ENCODE measurements around the gene STYXL2.

STYXL2 gene

DNA sequence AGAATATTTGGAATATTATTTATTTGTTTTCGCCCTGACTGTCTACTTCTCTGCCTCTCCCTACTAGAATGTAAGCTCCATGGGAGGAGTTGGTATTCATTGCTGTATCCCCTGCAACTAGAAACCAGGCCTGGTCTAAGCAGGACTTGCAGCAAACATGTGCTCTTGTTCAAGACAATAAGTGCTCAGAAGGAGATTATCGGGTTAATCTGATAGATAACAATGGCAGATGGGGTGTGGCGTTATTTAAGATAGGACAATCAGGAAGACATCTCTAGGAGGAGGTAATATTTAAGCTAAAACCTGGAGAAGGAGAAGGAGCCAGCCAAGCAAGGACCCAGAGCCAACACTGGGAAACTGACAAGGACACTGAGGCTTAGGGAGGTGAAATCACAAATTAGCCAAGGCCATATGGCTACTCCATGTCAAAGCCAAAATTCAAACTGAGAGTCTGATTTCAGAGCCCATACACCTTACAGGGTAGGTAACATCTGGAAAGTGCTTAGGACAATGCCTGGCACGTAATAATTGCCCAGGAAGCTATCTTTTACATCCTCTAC is 41.5 kb downstream of the STYXL2 start:
- no peak overlapping the region for H3K27ac ChIP-seq
- TF ChIP-seq CTCF (IDR thresholded peaks at IDR 0.05) (no peak), ZFX (IDR thresholded peaks at IDR 0.05; ENCODE audit: borderline replicate concordance) (no peak)

GRCh38 chr1:167136191-167136614 is 42.3 kb downstream of the STYXL2 start:
- TF ChIP-seq ZFX (IDR thresholded peaks at IDR 0.05; ENCODE audit: borderline replicate concordance) (no peak), CTCF (IDR thresholded peaks at IDR 0.05) (no peak)
- no peak overlapping the region for H3K27ac ChIP-seq

DNA sequence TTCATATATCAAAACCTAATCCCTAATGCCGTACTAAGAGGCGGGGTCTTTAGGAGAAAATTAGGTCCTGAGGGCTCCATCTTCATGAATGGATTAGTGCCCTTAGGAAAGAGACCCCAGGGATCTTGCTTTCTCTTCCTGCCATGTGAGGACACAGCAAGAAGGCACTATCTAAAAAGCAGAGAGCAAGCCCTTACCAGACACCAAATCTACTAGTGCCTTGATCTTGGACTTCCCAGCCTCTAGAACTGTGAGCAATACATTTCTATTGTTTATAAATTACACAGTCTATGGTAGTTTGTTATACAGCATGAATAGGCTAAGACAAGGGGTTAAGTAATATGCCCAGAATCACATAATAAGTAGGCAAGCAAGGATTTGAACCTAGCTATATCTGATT is 42.9 kb downstream of the STYXL2 start:
- no peak overlapping the region for H3K27ac ChIP-seq
- TF ChIP-seq ZFX (IDR thresholded peaks at IDR 0.05; ENCODE audit: borderline replicate concordance) (no peak), CTCF (IDR thresholded peaks at IDR 0.05) (no peak)

DNA sequence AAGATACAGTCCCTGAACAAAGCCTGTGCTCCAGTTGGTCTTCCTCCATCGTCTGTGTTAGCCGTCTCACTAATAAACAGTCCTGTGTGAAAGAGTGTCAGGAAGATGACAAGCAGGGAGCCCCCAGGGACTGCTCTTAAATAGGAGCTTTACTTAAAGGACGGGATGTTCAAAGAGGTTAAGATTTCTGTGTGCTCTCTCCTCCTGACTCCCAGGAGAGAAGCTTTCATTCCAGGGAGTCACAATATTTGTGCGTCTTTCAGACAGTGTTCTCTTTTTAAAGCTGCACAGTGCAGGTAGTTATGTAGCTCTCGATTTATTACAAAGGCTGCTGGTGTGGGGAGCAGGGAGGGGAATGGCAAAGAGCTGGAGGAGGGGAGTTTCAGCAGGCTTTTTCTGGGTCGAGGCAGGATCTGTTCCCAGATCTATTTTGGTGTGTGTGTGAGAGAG is 43.5 kb downstream of the STYXL2 start:
- no peak for TF ChIP-seq ZFX (IDR thresholded peaks at IDR 0.05; ENCODE audit: borderline replicate concordance)
- no peak for TF ChIP-seq CTCF (IDR thresholded peaks at IDR 0.05)
- no peak overlapping the region for H3K27ac ChIP-seq

DNA sequence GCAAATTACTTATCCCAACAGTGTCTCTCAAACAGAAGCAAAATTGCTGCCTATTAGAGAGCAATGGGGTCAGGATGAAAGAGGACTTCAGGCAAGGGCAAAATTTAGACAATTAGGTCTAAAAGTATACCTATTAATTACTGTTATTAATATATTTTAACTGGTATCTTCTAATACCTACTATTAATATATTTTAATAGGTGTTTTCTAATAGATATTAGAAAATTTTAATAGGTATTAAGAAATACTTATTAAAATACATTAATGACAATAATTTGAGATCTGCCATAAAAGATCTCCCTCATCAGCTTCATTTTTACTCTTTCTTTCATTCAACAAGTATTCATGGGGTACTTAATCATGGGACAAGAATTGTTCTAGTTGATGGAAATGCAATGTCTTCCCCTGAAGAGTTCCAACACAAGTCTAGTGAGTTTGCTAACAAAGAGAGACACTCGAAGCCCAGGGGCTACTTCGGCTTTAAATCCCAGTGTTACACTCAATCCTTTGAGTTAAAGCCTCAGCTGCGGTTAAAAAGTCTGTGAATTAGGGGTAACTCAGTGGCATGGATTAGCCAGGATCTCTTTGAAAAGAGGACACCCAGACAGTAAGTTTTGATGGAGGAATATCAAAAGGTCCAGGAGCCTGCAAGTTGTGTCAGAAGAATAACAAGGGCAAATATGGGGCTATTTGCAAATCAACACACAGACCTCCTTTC is 44.1 kb downstream of the STYXL2 start:
- TF ChIP-seq CTCF (IDR thresholded peaks at IDR 0.05): no peak
- TF ChIP-seq ZFX (IDR thresholded peaks at IDR 0.05; ENCODE audit: borderline replicate concordance): no peak
- no peak overlapping the region for H3K27ac ChIP-seq

DNA sequence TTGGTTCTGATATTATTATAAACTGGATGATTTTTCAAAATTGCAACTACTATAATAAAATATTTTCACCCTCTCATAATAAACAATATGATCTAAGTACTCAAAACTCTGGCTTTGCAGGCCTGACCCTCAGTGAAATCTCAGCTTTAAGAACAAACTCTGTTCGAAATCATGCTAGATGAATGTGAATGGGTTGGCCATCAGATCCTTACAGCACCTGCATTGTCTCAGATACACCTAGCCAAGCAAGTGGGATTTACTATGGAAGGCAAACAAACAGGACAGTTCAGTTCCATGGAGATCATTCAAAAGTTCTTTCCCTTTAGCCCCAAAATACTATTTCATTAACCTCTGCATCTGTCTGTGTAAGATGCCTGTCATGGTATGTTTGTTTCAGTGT is 44.8 kb downstream of the STYXL2 start:
- TF ChIP-seq ZFX (IDR thresholded peaks at IDR 0.05; ENCODE audit: borderline replicate concordance) (no peak), CTCF (IDR thresholded peaks at IDR 0.05) (no peak)
- H3K27ac ChIP-seq: no peak overlapping the region

GRCh38 chr1:167141963-167142362 is 48.1 kb downstream of the STYXL2 start:
- TF ChIP-seq ZFX (IDR thresholded peaks at IDR 0.05; ENCODE audit: borderline replicate concordance) (no peak), CTCF (IDR thresholded peaks at IDR 0.05) (no peak)
- H3K27ac ChIP-seq: no peak overlapping the region
